Upper lobe of left lung (tissue), 6 donors: Measurements from ENCODE around the gene FAM72A. TPM values are rescaled to one million over a fixed set of nuclear protein-coding genes. Genes with fewer than 3 reads are reported as not detected.
"Not testable (repeated sequence)": the region's sequence is repeated elsewhere in the genome, so short reads cannot be mapped to it uniquely, and the experiment has no call there.

Experiments used
- ATAC-seq, 2 donors: fragments of 200-7000 bp; cut with Tn5 transposase; one replicate each; pipeline ENCODE4 v1.9.1; 2022; ENCODE audit warnings: mild to moderate bottlenecking in 2 of 2, moderate library complexity in 2 of 2; ENCODE audit not compliant: low FRiP score in 2 of 2
- DNase-seq, 2 donors: peaks; one replicate each; pipeline ENCODE4 v3.0.0-alpha.2; 2019 to 2020
- H3K27ac ChIP-seq, 4 donors: fragments of 200-600 bp; sonication (generic); one replicate each; pipeline ENCODE4 v1.5.1; 2016 to 2019
- H3K27me3 ChIP-seq, 4 donors: fragments of 200-600 bp; sonication (generic); one replicate each; pipeline ENCODE4 v1.5.1; 2017 to 2019
- H3K36me3 ChIP-seq, 4 donors: fragments of 200-600 bp; sonication (generic); one replicate each; pipeline ENCODE4 v1.5.1; 2016 to 2019
- H3K4me1 ChIP-seq, 4 donors: fragments of 200-600 bp; sonication (generic); one replicate each; pipeline ENCODE4 v1.5.1; 2018 to 2019
- H3K4me3 ChIP-seq, 4 donors: fragments of 200-600 bp; sonication (generic); one replicate each; pipeline ENCODE4 v1.5.1; 2017 to 2019; ENCODE audit warnings: mild to moderate bottlenecking in 2 of 4, moderate library complexity in 1 of 4
- H3K9me3 ChIP-seq, 4 donors: fragments of 200-600 bp; sonication (generic); one replicate each; pipeline ENCODE4 v1.5.1; 2018 to 2019
- CTCF ChIP-seq, 6 experiments: fragments of 450-650 bp in 4 of 6; fragments of 200-600 bp in 2 of 6; sonication (generic) in 2 of 6; IDR thresholded peaks; one replicate each; pipeline ENCODE4 v1.5.1; 2016 to 2019; ENCODE audit warnings: antibody characterized with exemption in 6 of 6
- EP300 ChIP-seq, 4 donors: sonication (generic); formaldehyde crosslinking; IDR thresholded peaks; one replicate each; pipeline ENCODE4 v1.5.1; 2017; ENCODE audit warnings: antibody characterized with exemption in 4 of 4, control low read depth in 2 of 4
- POLR2A ChIP-seq, 4 donors: fragments of 450-650 bp; IDR thresholded peaks; one replicate each; pipeline ENCODE4 v1.5.1; 2016 to 2017; ENCODE audit warnings: antibody characterized with exemption in 4 of 4, mild to moderate bottlenecking in 2 of 4
- POLR2AphosphoS5 ChIP-seq, 2 donors: sonication (generic); formaldehyde crosslinking; IDR thresholded peaks; one replicate each; pipeline ENCODE4 v1.5.1; 2017; ENCODE audit warnings: antibody characterized with exemption in 2 of 2
- WGBS, 2 donors: methylation state at CpG; one replicate each; pipeline ENCODE4 v1.1.5; 2017 to 2018; 5-methylcytosine and 5-hydroxymethylcytosine counted together
- total RNA-seq, 6 donors: library from RNA; depleted of rRNA in 4 of 6; stranded (reverse); fragments of >200 nt in 4 of 6; gene quantifications; one replicate each; pipeline versions ENCODE4 v1.1.0 to v1.2.1, GENCODE V29; 2016 to 2021
- donor health status: DM: no; HTN: no; CAD: no; lungs with moderate emphysema.
- donor health status: DM: no; HTN: yes; CAD: no; lungs with severe emphysema.

The FAM72A gene
- total RNA-seq, 6 donors from 2014 or later, result 0.89 to 6.6 (median 3.3) TPM; not detected in 1

- H3K4me3 ChIP-seq, H3K27me3 ChIP-seq, H3K9me3 ChIP-seq, DNase-seq, H3K27ac ChIP-seq, H3K4me1 ChIP-seq, H3K36me3 ChIP-seq: not testable (repeated sequence)
- 89% methylated on average over 5 of the region's 7 CpGs for WGBS, 2 donors
- peak in 1 of 2 donors; percentile 78 for ATAC-seq
Measured at GRCh38 chr1:206174182-206174868, 28.3 kb downstream of the FAM72A start.

GRCh38 chr1:206173110-206173719 lies 29.4 kb downstream of the FAM72A start:
- not testable (repeated sequence) for H3K4me3 ChIP-seq, DNase-seq, H3K27me3 ChIP-seq, ATAC-seq, H3K4me1 ChIP-seq, H3K9me3 ChIP-seq, H3K27ac ChIP-seq, H3K36me3 ChIP-seq
- WGBS, 2 donors, result 100% methylated on average over 1 of the region's 2 CpGs

GRCh38 chr1:206169794-206170193 lies 32.8 kb downstream of the FAM72A start:
- not testable (repeated sequence) for H3K4me3 ChIP-seq, DNase-seq
- peak in 1 of 2 donors; percentile 59 for ATAC-seq

GRCh38 chr1:206167350-206168029 lies 35.1 kb downstream of the FAM72A start:
- not testable (repeated sequence) for H3K36me3 ChIP-seq, H3K9me3 ChIP-seq, H3K27ac ChIP-seq, H3K27me3 ChIP-seq, H3K4me3 ChIP-seq, DNase-seq, H3K4me1 ChIP-seq
- WGBS, 2 donors, result 0 to 21% methylated on average over 2 to 5 of the region's 10 CpGs
- ATAC-seq, result peak in 1 of 2 donors; percentile 86
- peak in 2 of 6 experiments; percentile 19 to 28 for TF ChIP-seq CTCF (IDR thresholded peaks at IDR 0.05)

More at GRCh38 chr1:206169794-206170193, 32.8 kb downstream of the FAM72A start:
- not testable (repeated sequence) for H3K4me1 ChIP-seq, H3K27me3 ChIP-seq, H3K27ac ChIP-seq, H3K9me3 ChIP-seq, H3K36me3 ChIP-seq
- WGBS, 2 donors, result 33 to 39% methylated on average over 3 of the region's 3 CpGs

GRCh38 chr1:206145771-206146290 lies 56.8 kb downstream of the FAM72A start:
- no peaks in the 10 kb centered on the region for H3K9me3 ChIP-seq
- H3K4me3 ChIP-seq, result no peak overlapping the region
- no peaks in the 10 kb centered on the region for H3K27me3 ChIP-seq
- no peaks in the 10 kb centered on the region for H3K4me1 ChIP-seq
- TF ChIP-seq EP300 (IDR thresholded peaks at IDR 0.05) (no peak), POLR2AphosphoS5 (IDR thresholded peaks at IDR 0.05) (no peak), CTCF (IDR thresholded peaks at IDR 0.05) (no peak)
- no peak overlapping the region for H3K27ac ChIP-seq
- DNase-seq (no peak), ATAC-seq (no peak)
- 69 to 71% methylated on average over 3 of the region's 3 CpGs for WGBS, 2 donors
- no peaks in the 10 kb centered on the region for H3K36me3 ChIP-seq

GRCh38 chr1:206144605-206145004 lies 58.0 kb downstream of the FAM72A start:
- Histone ChIP-seq H3K27ac (no peak overlapping the region), H3K27me3 (no peaks in the 10 kb centered on the region), H3K9me3 (no peaks in the 10 kb centered on the region), H3K4me1 (no peaks in the 10 kb centered on the region), H3K4me3 (no peak overlapping the region), H3K36me3 (no peaks in the 10 kb centered on the region)
- no peak for ATAC-seq
- TF ChIP-seq POLR2A (IDR thresholded peaks at IDR 0.05) (no peak), POLR2AphosphoS5 (IDR thresholded peaks at IDR 0.05) (no peak), CTCF (IDR thresholded peaks at IDR 0.05) (no peak), EP300 (IDR thresholded peaks at IDR 0.05) (no peak)
- no peak for DNase-seq
- WGBS, 2 donors, result 66 to 79% methylated on average over 2 of the region's 2 CpGs
